ENCODE measurements around the gene HDLBP.
"Not testable (repeated sequence)": the region's sequence is repeated elsewhere in the genome, so short reads cannot be mapped to it uniquely, and the experiment has no call there.

Gene HDLBP

DNA sequence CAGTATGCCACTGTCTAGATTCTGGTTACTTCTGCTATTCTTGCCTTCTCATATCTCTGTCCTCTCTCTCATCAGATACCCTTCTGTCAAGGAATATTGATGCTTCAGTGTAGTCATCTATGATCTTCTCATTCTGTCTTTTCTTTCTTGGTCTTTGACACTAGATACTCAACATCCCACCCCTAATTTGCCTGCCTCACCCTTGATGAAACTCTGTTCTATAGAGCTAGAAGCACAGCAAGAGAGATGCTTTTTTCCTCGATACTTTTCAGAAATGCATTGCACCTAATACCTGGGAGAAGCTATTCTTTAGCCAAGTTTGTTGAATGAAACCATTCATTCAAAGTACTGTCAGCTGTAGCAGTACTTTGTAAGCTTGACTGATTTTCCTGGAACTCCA lies 9.8 kb upstream of the HDLBP start:
- H3K4me1 ChIP-seq (ENCODE audit: insufficient read depth, low read length) = peaks cover 17% of the 10 kb centered on the region
- peaks cover 57% of the 10 kb centered on the region for H3K36me3 ChIP-seq (ENCODE audit: insufficient read depth, low read depth, low read length)
- no peak overlapping the region for H3K27ac ChIP-seq (ENCODE audit: low read length)
- H3K27me3 ChIP-seq (ENCODE audit: insufficient read depth, low read length) = no peaks in the 10 kb centered on the region
- no peak overlapping the region for H3K9ac ChIP-seq (ENCODE audit: low read depth, low read length)
- H3K4me3 ChIP-seq (ENCODE audit: low read length) = no peak overlapping the region
- H3K9me3 ChIP-seq (ENCODE audit: insufficient read depth, low read depth, low read length) = no peaks in the 10 kb centered on the region

DNA sequence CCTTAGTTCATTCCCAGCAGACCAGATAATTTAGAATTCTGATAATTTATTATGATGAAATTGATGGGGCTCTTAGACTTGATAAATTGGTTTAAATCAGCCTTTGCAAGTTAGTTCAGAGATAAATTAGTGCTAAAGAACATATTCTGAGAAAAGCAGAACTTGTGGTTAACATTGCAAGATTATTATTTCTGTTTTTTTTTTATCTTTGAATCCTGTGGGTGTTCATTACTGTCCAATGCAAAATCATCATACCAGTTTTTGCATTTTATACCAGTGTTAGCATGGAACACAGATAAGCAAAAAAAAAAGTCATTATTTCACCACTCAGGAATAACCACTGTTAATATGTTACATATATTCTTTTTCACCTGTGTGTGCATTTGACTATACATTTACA lies 9.3 kb upstream of the HDLBP start:
- H3K9me3 ChIP-seq (ENCODE audit: insufficient read depth, low read depth, low read length) = no peaks in the 10 kb centered on the region
- H3K36me3 ChIP-seq (ENCODE audit: insufficient read depth, low read depth, low read length) = peaks cover 54% of the 10 kb centered on the region
- no peaks in the 10 kb centered on the region for H3K27me3 ChIP-seq (ENCODE audit: insufficient read depth, low read length)
- H3K4me1 ChIP-seq (ENCODE audit: insufficient read depth, low read length) = peaks cover 17% of the 10 kb centered on the region
- H3K9ac ChIP-seq (ENCODE audit: low read depth, low read length) = no peak overlapping the region
- H3K27ac ChIP-seq (ENCODE audit: low read length) = no peak overlapping the region
- H3K4me3 ChIP-seq (ENCODE audit: low read length) = no peak overlapping the region

DNA sequence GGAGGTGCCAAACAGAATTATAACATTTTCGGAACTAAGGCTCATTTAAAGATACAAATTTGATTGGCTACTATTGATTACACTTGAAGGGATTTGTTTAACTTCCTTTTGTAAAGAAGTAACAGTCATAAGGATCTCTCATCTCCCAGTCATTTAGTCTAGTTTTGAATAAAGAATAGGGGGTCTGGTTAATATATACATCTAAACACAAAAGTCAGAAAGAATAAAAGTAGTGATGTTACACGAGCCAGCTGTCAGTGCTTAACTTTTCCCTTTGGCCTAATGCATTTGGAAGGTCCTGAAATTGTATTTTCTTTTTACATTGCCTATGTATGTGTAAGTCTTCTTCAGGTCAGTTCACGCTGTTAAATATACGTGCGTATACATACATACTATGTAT lies 8.3 kb upstream of the HDLBP start:
- Histone ChIP-seq H3K9ac (ENCODE audit: low read depth, low read length) (no peak overlapping the region), H3K4me3 (ENCODE audit: low read length) (no peak overlapping the region), H3K27ac (ENCODE audit: low read length) (no peak overlapping the region), H3K36me3 (ENCODE audit: insufficient read depth, low read depth, low read length) (peaks cover 50% of the 10 kb centered on the region), H3K9me3 (ENCODE audit: insufficient read depth, low read depth, low read length) (no peaks in the 10 kb centered on the region), H3K4me1 (ENCODE audit: insufficient read depth, low read length) (peaks cover 17% of the 10 kb centered on the region), H3K27me3 (ENCODE audit: insufficient read depth, low read length) (no peaks in the 10 kb centered on the region)

DNA sequence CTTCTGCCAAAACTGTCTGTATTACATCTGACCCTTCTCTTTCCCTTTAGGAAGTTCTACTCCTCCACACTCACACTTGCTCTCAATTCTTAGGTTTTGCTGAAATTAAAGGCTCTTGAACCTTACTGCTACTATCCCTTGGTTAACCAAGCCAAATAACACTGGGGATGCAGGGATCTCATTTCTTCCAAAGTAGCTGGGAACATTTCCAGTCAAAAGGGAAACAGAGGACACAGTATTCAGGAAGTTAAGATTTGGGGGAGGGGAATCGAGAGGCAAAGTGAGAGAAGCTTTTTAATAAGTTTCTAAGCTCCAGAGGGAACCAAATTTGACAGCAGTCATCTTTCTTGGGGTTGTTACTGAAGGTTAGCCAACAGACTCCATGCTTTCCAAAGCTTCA lies 6.4 kb upstream of the HDLBP start:
- H3K27ac ChIP-seq (ENCODE audit: low read length) = no peak overlapping the region

DNA sequence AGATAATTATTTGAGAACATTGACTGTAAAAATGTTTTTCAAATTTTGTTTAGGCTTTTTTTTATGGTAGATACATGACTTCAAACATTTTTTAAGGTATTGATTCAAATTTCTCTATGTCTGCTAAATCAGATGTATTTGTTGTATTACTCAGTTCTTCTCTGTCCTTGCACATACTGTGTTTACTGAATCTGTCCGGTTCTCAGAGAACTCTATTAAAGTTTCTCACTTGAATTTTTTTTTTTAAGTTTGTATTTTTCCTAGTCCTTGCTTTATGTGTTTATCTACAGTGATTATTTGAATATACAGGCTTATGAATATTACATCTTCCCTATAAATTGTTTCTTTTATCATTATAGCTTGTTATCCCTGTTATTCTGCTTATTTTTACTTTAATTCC lies 5.6 kb upstream of the HDLBP start:
- Histone ChIP-seq H3K27ac (ENCODE audit: low read length) (no peak overlapping the region), H3K9ac (ENCODE audit: low read depth, low read length) (peak overlapping the region; percentile 19; the same call in 1 of the 2 replicates), H3K27me3 (ENCODE audit: insufficient read depth, low read length) (no peaks in the 10 kb centered on the region), H3K9me3 (ENCODE audit: insufficient read depth, low read depth, low read length) (no peaks in the 10 kb centered on the region), H3K36me3 (ENCODE audit: insufficient read depth, low read depth, low read length) (peaks cover 39% of the 10 kb centered on the region), H3K4me1 (ENCODE audit: insufficient read depth, low read length) (peaks cover 31% of the 10 kb centered on the region), H3K4me3 (ENCODE audit: low read length) (no peak overlapping the region; the same call in 1 of the 2 replicates)

More for the DNA sequence above, 6.4 kb upstream of the HDLBP start:
- peaks cover 48% of the 10 kb centered on the region for H3K36me3 ChIP-seq (ENCODE audit: insufficient read depth, low read depth, low read length)
- peak overlapping the region; percentile 19; the same call in 1 of the 2 replicates for H3K9ac ChIP-seq (ENCODE audit: low read depth, low read length)
- peaks cover 31% of the 10 kb centered on the region for H3K4me1 ChIP-seq (ENCODE audit: insufficient read depth, low read length)
- H3K4me3 ChIP-seq (ENCODE audit: low read length) = no peak overlapping the region
- H3K9me3 ChIP-seq (ENCODE audit: insufficient read depth, low read depth, low read length) = no peaks in the 10 kb centered on the region
- H3K27me3 ChIP-seq (ENCODE audit: insufficient read depth, low read length) = no peaks in the 10 kb centered on the region

DNA sequence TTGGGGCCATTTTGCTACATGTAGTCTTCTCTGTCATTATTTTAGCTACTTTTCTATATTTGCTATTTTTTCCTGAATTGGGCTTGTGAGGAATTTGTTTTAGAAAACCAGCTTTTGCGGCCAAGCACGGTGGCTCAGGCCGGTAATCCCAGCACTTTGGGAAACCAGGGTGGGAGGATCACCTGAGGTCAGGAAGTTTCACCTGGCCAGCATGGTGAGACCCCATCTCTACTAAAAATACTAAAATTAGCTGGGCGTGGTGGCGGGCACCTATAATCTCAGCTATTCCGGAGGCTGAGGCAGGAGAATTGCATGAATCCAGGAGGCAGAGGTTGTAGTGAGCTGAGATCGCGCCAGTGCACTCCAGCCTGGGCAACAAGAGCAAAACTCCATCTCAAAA lies 4.9 kb upstream of the HDLBP start:
- Histone ChIP-seq H3K9me3 (ENCODE audit: insufficient read depth, low read depth, low read length) (no peaks in the 10 kb centered on the region), H3K36me3 (ENCODE audit: insufficient read depth, low read depth, low read length) (peaks cover 33% of the 10 kb centered on the region), H3K4me1 (ENCODE audit: insufficient read depth, low read length) (peaks cover 30% of the 10 kb centered on the region), H3K27ac (ENCODE audit: low read length) (no peak overlapping the region), H3K27me3 (ENCODE audit: insufficient read depth, low read length) (no peaks in the 10 kb centered on the region), H3K4me3 (ENCODE audit: low read length) (no peak overlapping the region; the same call in 1 of the 2 replicates), H3K9ac (ENCODE audit: low read depth, low read length) (no peak overlapping the region; the same call in 1 of the 2 replicates)

DNA sequence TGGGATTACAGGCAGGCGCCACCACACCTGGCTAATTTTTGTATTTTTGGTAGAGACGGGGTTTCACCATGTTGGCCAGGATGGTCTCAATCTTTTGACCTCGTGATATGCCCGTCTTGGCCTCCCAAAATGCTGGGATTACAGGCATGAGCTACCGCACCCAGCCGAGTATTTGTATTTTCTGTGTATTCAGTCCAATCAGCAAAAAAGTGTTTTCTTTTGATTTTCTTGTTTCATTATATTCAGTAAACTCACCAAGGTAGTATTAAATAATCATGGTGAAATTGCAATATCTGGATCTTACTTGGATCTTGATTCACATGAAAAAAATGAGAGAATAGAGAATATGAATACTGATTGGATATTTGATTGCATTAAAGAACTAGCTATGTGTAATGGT lies 3.4 kb upstream of the HDLBP start:
- Histone ChIP-seq H3K36me3 (ENCODE audit: insufficient read depth, low read depth, low read length) (peaks cover 17% of the 10 kb centered on the region), H3K4me1 (ENCODE audit: insufficient read depth, low read length) (peaks cover 30% of the 10 kb centered on the region), H3K4me3 (ENCODE audit: low read length) (peak overlapping the region; percentile 12; the same call in 1 of the 2 replicates)
- H3K9ac ChIP-seq (ENCODE audit: low read depth, low read length); H3K9me3 ChIP-seq (ENCODE audit: insufficient read depth, low read depth, low read length); H3K27ac ChIP-seq (ENCODE audit: low read length); H3K27me3 ChIP-seq (ENCODE audit: insufficient read depth, low read length): not testable (repeated sequence)

DNA sequence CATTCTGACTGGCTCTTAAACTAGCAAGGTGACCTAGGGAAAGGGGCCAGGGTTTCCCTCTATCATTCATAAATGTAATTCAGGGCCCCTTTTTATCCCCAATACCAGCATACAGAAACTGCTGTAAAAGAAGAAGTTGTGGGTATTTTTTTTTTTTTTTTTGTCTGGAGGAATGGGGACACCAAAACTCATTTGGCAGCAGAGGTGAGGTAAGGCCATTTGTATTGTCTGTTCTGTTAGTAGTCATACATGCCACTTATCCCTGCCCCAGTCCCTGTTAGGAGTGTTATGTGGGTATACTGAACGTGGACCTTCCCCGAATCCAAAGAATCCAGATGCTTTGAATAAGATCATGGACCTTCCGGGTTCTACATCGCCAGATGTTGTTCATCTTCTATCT lies 1.9 kb upstream of the HDLBP start:
- Histone ChIP-seq H3K27ac (ENCODE audit: low read length) (no peak overlapping the region), H3K4me3 (ENCODE audit: low read length) (peak overlapping the region; percentile 94), H3K36me3 (ENCODE audit: insufficient read depth, low read depth, low read length) (peaks cover 14% of the 10 kb centered on the region), H3K27me3 (ENCODE audit: insufficient read depth, low read length) (no peaks in the 10 kb centered on the region), H3K4me1 (ENCODE audit: insufficient read depth, low read length) (peaks cover 32% of the 10 kb centered on the region), H3K9ac (ENCODE audit: low read depth, low read length) (peak overlapping the region; percentile 97), H3K9me3 (ENCODE audit: insufficient read depth, low read depth, low read length) (no peaks in the 10 kb centered on the region)

DNA sequence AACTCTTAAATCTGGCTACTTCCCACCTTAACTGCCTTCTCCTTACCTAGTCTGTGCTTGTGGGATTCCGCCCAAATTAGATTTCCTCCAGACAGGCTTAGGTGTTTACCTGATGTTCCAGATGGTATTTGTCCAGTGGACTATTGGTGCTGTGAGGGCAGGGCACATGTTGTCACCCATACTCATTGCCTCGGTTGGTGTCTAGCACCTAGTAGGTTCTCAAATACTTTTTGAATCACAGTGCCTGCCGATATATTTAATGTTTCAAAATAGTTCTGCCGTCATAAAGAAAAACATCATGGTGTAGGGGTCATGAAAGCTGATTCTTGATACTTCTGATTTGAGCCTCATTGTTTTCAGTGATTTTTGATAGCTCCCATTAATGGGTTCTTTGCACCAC lies 1.4 kb upstream of the HDLBP start:
- peaks cover 32% of the 10 kb centered on the region for H3K4me1 ChIP-seq (ENCODE audit: insufficient read depth, low read length)
- H3K9me3 ChIP-seq (ENCODE audit: insufficient read depth, low read depth, low read length) = no peaks in the 10 kb centered on the region
- peak overlapping the region; percentile 97 for H3K9ac ChIP-seq (ENCODE audit: low read depth, low read length)
- peaks cover 14% of the 10 kb centered on the region for H3K36me3 ChIP-seq (ENCODE audit: insufficient read depth, low read depth, low read length)
- H3K4me3 ChIP-seq (ENCODE audit: low read length) = peak overlapping the region; percentile 94
- H3K27ac ChIP-seq (ENCODE audit: low read length) = peak overlapping the region; percentile 88
- H3K27me3 ChIP-seq (ENCODE audit: insufficient read depth, low read length) = no peaks in the 10 kb centered on the region

DNA sequence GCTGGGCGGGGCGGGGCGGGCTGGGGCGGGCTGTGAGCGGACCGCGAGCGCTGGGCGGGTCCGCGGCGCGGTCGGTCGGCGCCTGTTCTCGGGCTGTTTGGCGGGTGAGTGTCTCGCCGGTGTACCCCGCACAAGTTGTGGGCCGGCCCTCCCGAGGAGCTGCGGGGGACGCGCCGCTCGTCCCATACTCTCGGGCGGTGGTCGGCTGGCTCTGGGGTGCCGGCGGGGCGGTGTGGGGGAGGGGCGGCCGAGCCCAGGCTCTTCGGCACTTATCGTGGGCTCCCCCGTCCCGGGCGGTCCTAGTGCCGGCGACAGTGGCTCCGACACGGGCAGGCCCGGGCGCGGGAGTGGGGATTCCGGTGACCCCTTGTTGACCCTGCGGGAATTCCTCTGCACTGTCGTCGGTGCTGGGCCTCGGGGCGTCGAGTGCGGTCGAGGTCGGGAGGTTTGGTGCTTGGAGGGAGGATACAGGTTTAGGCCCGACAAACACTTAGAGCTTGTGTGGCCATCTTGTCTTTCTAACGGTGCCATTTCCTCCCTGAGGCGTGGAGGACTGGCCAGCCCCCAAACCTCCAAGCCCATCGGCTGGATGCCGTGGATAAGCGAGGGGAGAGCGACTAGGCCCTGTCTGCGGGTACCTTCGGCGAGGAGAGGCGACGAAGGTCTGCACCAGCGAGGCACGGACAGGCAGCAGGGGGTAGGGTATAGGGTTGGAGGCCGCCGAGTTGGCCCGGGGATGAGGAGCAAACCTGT lies 583 bp upstream of the HDLBP start, which contains the start of gene SEPTIN2:
Gene SEPTIN2 (plus strand): TSS at position 47 of the 753 bp plus-strand sequence. CDS start 8,308 bp downstream, outside the sequence.
- Histone ChIP-seq H3K9me3 (ENCODE audit: insufficient read depth, low read depth, low read length) (no peaks in the 10 kb centered on the region), H3K27me3 (ENCODE audit: insufficient read depth, low read length) (no peaks in the 10 kb centered on the region), H3K36me3 (ENCODE audit: insufficient read depth, low read depth, low read length) (peaks cover 14% of the 10 kb centered on the region), H3K27ac (ENCODE audit: low read length) (peak within 1 kb of the TSS; percentile 97), H3K4me3 (ENCODE audit: low read length) (peak within 1 kb of the TSS; percentile 95), H3K9ac (ENCODE audit: low read depth, low read length) (peak within 1 kb of the TSS; percentile 99), H3K4me1 (ENCODE audit: insufficient read depth, low read length) (peaks cover 27% of the 10 kb centered on the region)

DNA sequence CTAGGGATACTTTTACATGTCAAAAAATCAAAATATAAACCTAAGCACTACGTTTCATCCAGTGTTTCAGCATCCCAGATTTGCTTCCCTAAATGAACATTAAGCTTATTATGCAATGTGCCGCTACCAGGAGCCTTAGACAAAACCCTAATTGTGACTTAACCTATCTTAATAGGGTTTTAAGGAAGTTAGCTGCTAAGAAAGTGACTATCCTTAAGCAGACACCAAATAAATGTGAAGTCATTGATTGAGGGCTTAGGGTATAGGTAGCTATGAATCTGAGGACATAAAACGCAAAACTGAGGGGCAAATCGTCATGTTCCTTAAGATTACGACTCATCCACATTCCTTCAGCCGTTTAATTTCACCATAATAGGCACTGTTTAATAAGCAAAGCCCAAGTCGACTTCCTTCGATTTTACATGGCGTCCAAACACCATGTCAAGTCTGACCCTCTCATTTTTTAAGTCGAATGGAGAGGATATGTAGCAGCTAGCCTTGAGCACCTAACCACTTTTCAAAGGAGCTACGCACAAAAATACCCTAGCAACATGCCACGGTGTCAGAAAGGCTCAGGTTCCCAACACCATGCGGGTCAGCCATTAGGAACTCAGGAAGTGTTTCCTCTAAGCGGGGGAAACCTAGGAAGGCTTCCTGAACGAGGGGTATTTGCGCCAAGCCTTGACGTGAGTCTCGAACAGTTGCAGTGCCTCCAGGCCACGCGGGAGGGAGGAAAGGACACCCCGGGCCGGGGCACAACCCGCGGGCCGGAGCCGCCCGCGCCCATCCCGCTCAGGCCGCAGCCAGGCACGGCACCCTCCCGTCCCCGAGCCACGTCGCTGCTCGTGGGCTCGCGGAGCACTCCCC lies 1.0 kb downstream of the HDLBP start:
- H3K4me1 ChIP-seq (ENCODE audit: insufficient read depth, low read length) = peaks cover 24% of the 10 kb centered on the region

More for the DNA sequence above, 1.0 kb downstream of the HDLBP start:
- Histone ChIP-seq H3K27me3 (ENCODE audit: insufficient read depth, low read length) (no peaks in the 10 kb centered on the region), H3K4me3 (ENCODE audit: low read length) (peak overlapping the region; percentile 95), H3K9ac (ENCODE audit: low read depth, low read length) (peak overlapping the region; percentile 99), H3K27ac (ENCODE audit: low read length) (peak overlapping the region; percentile 79), H3K9me3 (ENCODE audit: insufficient read depth, low read depth, low read length) (no peaks in the 10 kb centered on the region), H3K36me3 (ENCODE audit: insufficient read depth, low read depth, low read length) (peaks cover 10% of the 10 kb centered on the region)

Measured in iPS-20b (cell line).